ENCODE data around the gene ZNF227.

GRCh38 chr19:44190020-44190419 lies 22.3 kb upstream of the ZNF227 start:
- no peak for TF ChIP-seq EZH2 (IDR thresholded peaks at IDR 0.05; ENCODE audit: low read depth)
- TF ChIP-seq, protein P1, sequence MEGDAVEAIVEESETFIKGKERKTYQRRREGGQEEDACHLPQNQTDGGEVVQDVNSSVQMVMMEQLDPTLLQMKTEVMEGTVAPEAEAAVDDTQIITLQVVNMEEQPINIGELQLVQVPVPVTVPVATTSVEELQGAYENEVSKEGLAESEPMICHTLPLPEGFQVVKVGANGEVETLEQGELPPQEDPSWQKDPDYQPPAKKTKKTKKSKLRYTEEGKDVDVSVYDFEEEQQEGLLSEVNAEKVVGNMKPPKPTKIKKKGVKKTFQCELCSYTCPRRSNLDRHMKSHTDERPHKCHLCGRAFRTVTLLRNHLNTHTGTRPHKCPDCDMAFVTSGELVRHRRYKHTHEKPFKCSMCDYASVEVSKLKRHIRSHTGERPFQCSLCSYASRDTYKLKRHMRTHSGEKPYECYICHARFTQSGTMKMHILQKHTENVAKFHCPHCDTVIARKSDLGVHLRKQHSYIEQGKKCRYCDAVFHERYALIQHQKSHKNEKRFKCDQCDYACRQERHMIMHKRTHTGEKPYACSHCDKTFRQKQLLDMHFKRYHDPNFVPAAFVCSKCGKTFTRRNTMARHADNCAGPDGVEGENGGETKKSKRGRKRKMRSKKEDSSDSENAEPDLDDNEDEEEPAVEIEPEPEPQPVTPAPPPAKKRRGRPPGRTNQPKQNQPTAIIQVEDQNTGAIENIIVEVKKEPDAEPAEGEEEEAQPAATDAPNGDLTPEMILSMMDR (conservative IDR thresholded peaks at IDR 0.05), result no peak

Measured in PC-9 (cell line).